ENCODE measurements around the gene MAPT.

Gene MAPT

GRCh38 chr17:45867702-45868101, 26.7 kb upstream of the MAPT start:
- H3K4me1 Mint-ChIP-seq, result peaks cover 7% of the 10 kb centered on the region
- peaks cover 26% of the 10 kb centered on the region for H3K27me3 Mint-ChIP-seq (ENCODE audit: low read depth)
- no peak for TF ChIP-seq CTCF (IDR thresholded peaks at IDR 0.05; ENCODE audit: unreplicated experiment in 3 of 3)
- H3K36me3 Mint-ChIP-seq (ENCODE audit: low read depth), result no peaks in the 10 kb centered on the region
- H3K9me3 Mint-ChIP-seq, result no peaks in the 10 kb centered on the region
- H3K27ac Mint-ChIP-seq, result no peak overlapping the region
- no peak overlapping the region for H3K4me3 Mint-ChIP-seq

- no peaks in the 10 kb centered on the region for H3K9me3 Mint-ChIP-seq
- peaks cover 8% of the 10 kb centered on the region for H3K4me1 Mint-ChIP-seq
- H3K4me3 Mint-ChIP-seq, result no peak overlapping the region
- no peak for TF ChIP-seq CTCF (IDR thresholded peaks at IDR 0.05; ENCODE audit: unreplicated experiment in 3 of 3)
- no peaks in the 10 kb centered on the region for H3K36me3 Mint-ChIP-seq (ENCODE audit: low read depth)
- peaks cover 20% of the 10 kb centered on the region for H3K27me3 Mint-ChIP-seq (ENCODE audit: low read depth)
- no peak overlapping the region for H3K27ac Mint-ChIP-seq
Observed at GRCh38 chr17:45868276-45868675, 26.1 kb upstream of the MAPT start.

- Mint-ChIP-seq H3K27me3 (ENCODE audit: low read depth) (peaks cover 11% of the 10 kb centered on the region), H3K36me3 (ENCODE audit: low read depth) (no peaks in the 10 kb centered on the region), H3K27ac (peak overlapping the region; percentile 3 to 88 (median 64)), H3K4me1 (peaks cover 14% of the 10 kb centered on the region), H3K4me3 (peak overlapping the region in 1 of 3 experiments; percentile 16), H3K9me3 (no peaks in the 10 kb centered on the region)
- TF ChIP-seq CTCF (IDR thresholded peaks at IDR 0.05; ENCODE audit: unreplicated experiment in 3 of 3), result no peak
Observed at GRCh38 chr17:45869676-45870341, 24.5 kb upstream of the MAPT start.

GRCh38 chr17:45870342-45870974, 23.9 kb upstream of the MAPT start:
- no peaks in the 10 kb centered on the region for H3K36me3 Mint-ChIP-seq (ENCODE audit: low read depth)
- no peak for TF ChIP-seq CTCF (IDR thresholded peaks at IDR 0.05; ENCODE audit: unreplicated experiment in 3 of 3)
- H3K9me3 Mint-ChIP-seq, result no peaks in the 10 kb centered on the region

GRCh38 chr17:45871718-45872117, 22.6 kb upstream of the MAPT start:
- Mint-ChIP-seq H3K27me3 (ENCODE audit: low read depth) (peaks cover 9% of the 10 kb centered on the region), H3K36me3 (ENCODE audit: low read depth) (no peaks in the 10 kb centered on the region), H3K9me3 (no peaks in the 10 kb centered on the region), H3K27ac (peak overlapping the region in 1 of 3 experiments; percentile 56), H3K4me1 (peaks cover 14% of the 10 kb centered on the region), H3K4me3 (no peak overlapping the region)
- TF ChIP-seq CTCF (IDR thresholded peaks at IDR 0.05; ENCODE audit: unreplicated experiment in 3 of 3), result no peak

More at GRCh38 chr17:45870342-45870974, 23.9 kb upstream of the MAPT start:
- H3K27ac Mint-ChIP-seq, result peak overlapping the region; percentile 3 to 88 (median 64)
- peak overlapping the region in 1 of 3 experiments; percentile 16 for H3K4me3 Mint-ChIP-seq
- H3K27me3 Mint-ChIP-seq (ENCODE audit: low read depth), result peaks cover 10% of the 10 kb centered on the region
- H3K4me1 Mint-ChIP-seq, result peaks cover 14% of the 10 kb centered on the region
